ENCODE measurements around the gene MB21D2.

- TF ChIP-seq, protein P1, sequence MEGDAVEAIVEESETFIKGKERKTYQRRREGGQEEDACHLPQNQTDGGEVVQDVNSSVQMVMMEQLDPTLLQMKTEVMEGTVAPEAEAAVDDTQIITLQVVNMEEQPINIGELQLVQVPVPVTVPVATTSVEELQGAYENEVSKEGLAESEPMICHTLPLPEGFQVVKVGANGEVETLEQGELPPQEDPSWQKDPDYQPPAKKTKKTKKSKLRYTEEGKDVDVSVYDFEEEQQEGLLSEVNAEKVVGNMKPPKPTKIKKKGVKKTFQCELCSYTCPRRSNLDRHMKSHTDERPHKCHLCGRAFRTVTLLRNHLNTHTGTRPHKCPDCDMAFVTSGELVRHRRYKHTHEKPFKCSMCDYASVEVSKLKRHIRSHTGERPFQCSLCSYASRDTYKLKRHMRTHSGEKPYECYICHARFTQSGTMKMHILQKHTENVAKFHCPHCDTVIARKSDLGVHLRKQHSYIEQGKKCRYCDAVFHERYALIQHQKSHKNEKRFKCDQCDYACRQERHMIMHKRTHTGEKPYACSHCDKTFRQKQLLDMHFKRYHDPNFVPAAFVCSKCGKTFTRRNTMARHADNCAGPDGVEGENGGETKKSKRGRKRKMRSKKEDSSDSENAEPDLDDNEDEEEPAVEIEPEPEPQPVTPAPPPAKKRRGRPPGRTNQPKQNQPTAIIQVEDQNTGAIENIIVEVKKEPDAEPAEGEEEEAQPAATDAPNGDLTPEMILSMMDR (conservative IDR thresholded peaks at IDR 0.05; ENCODE audit: low read length) = no peak
- no peak for TF ChIP-seq EZH2phosphoT487 (IDR thresholded peaks at IDR 0.05; ENCODE audit: borderline replicate concordance, low read depth, low read length)
Observed at GRCh38 chr3:192848371-192849233, 69.1 kb downstream of the MB21D2 start.

Data from OCI-LY7 (cell line).